Endothelial cell (in vitro differentiated cells): Measurements from ENCODE around the gene SELENOF. TPM values are rescaled to one million over a fixed set of nuclear protein-coding genes. Genes with fewer than 3 reads are reported as not detected.

ENCODE experiments used
- DNase-seq: peaks from one replicate; pipeline ENCODE4 v3.0.0; 2021; ENCODE audit warnings: low spot score
- H3K27ac Mint-ChIP-seq: one replicate; pipeline ENCODE4 v1.8.0; 2021; ENCODE audit warnings: mixed read lengths, inconsistent platforms; ENCODE audit not compliant: unreplicated experiment
- H3K27me3 Mint-ChIP-seq: one replicate; pipeline ENCODE4 v1.8.0; 2021; ENCODE audit warnings: mild to moderate bottlenecking, moderate library complexity, mixed read lengths, inconsistent platforms; ENCODE audit not compliant: unreplicated experiment
- H3K36me3 Mint-ChIP-seq: one replicate; pipeline ENCODE4 v1.8.0; 2021; ENCODE audit warnings: mild to moderate bottlenecking, low read depth, mixed read lengths, inconsistent platforms; ENCODE audit not compliant: unreplicated experiment
- H3K4me1 Mint-ChIP-seq: one replicate; pipeline ENCODE4 v1.8.0; 2021; ENCODE audit warnings: mild to moderate bottlenecking, mixed read lengths, inconsistent platforms; ENCODE audit not compliant: unreplicated experiment
- H3K4me3 Mint-ChIP-seq: one replicate; pipeline ENCODE4 v1.8.0; 2021; ENCODE audit warnings: mild to moderate bottlenecking, mixed read lengths, inconsistent platforms; ENCODE audit not compliant: unreplicated experiment
- H3K9me3 Mint-ChIP-seq: one replicate; pipeline ENCODE4 v1.8.0; 2021; ENCODE audit warnings: mixed read lengths, inconsistent platforms; ENCODE audit not compliant: unreplicated experiment
- long read RNA-seq: library from polyadenylated mRNA; unstranded; transcript quantifications from one replicate; pipeline ENCODE4 v2.0.0, GENCODE V29; 2020; ENCODE audit not compliant: unreplicated experiment
- total RNA-seq: library from RNA; stranded (reverse); fragmentation: NEBNext Ultra II Directional; extraction: Animal tissue kit (Norgen Biotek cat#: 25700); gene quantifications from one replicate; pipeline ENCODE4 v1.2.1, GENCODE V29; 2021; ENCODE audit not compliant: unreplicated experiment
- TF ChIP-seq, protein P1 (sequence below): fragments of 200-600 bp; sonication (generic); IDR thresholded peaks from one replicate; pipeline ENCODE4 v1.5.0; 2021; ENCODE audit warnings: antibody characterized with exemption; ENCODE audit not compliant: unreplicated experiment

Gene SELENOF
- total RNA-seq = 131 TPM
- long read RNA-seq, transcript SELENOF-201 (5 exons, 1,781 nt) = major isoform, 44 of 49 reads
- long read RNA-seq, partial matches to known transcripts = 3 of 49 reads
- long read RNA-seq, other reads (novel, unspliced or antisense) = 1 of 49 reads

DNA sequence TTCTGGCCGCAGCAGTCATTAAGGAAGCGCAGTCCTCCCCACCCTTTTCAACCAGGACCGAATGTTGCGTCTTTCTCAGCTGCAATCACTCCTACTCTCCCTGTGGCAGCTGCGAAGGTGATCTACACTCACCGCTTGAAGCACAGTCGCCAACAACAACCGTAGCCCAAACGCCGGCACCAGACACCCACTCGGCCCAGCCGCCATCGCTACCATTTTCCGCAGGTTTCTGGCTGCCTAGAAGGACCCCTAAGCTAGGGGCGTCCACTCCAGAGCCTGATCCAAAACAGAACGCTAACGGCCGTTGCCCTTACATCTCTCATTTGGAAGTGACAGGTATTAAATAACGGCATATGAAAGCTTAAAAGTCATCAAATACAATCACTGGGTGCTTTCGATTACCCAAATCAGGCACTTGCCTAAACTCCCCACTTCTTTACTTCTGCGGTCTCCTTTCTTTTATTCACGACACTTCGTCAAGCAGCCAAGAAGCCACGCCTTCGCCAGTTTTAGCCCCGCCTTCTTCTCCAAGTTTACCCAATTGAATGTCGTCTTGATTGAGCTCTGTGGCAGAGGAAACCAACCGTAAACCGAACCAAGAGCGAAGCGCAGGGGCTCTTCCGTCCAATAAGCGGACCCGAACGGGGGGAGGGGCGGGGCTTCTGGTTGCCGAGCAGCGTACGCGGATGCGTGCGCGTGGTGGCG is at the start of gene SELENOF:
SELENOF (minus strand) TSS at position 231 of the 705 bp plus-strand sequence; CDS start at position 216, 15 bp downstream.
- Mint-ChIP-seq H3K27me3 (peaks cover 5% of the 10 kb centered on the region), H3K27ac (no peak within 1 kb of the TSS), H3K4me3 (no peak within 1 kb of the TSS), H3K9me3 (no peaks in the 10 kb centered on the region), H3K36me3 (peaks cover 18% of the 10 kb centered on the region), H3K4me1 (peaks cover 18% of the 10 kb centered on the region)
- TF ChIP-seq, protein P1, sequence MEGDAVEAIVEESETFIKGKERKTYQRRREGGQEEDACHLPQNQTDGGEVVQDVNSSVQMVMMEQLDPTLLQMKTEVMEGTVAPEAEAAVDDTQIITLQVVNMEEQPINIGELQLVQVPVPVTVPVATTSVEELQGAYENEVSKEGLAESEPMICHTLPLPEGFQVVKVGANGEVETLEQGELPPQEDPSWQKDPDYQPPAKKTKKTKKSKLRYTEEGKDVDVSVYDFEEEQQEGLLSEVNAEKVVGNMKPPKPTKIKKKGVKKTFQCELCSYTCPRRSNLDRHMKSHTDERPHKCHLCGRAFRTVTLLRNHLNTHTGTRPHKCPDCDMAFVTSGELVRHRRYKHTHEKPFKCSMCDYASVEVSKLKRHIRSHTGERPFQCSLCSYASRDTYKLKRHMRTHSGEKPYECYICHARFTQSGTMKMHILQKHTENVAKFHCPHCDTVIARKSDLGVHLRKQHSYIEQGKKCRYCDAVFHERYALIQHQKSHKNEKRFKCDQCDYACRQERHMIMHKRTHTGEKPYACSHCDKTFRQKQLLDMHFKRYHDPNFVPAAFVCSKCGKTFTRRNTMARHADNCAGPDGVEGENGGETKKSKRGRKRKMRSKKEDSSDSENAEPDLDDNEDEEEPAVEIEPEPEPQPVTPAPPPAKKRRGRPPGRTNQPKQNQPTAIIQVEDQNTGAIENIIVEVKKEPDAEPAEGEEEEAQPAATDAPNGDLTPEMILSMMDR = no peak
- DNase-seq = peak; percentile 97

GRCh38 chr1:86960548-86960947 is 46.6 kb upstream of the SELENOF start:
- Mint-ChIP-seq H3K9me3 (peaks cover 3% of the 10 kb centered on the region), H3K27me3 (no peaks in the 10 kb centered on the region), H3K4me3 (no peak overlapping the region), H3K4me1 (no peaks in the 10 kb centered on the region), H3K27ac (no peak overlapping the region), H3K36me3 (peaks cover 6% of the 10 kb centered on the region)
- DNase-seq = no peak
- TF ChIP-seq, protein P1 = no peak

GRCh38 chr1:86957221-86957620 is 43.3 kb upstream of the SELENOF start:
- H3K27me3 Mint-ChIP-seq = no peaks in the 10 kb centered on the region
- H3K9me3 Mint-ChIP-seq = no peaks in the 10 kb centered on the region
- no peak overlapping the region for H3K27ac Mint-ChIP-seq
- H3K36me3 Mint-ChIP-seq = no peaks in the 10 kb centered on the region
- TF ChIP-seq, protein P1 = no peak
- DNase-seq = no peak
- H3K4me1 Mint-ChIP-seq = no peaks in the 10 kb centered on the region
- no peak overlapping the region for H3K4me3 Mint-ChIP-seq

DNA sequence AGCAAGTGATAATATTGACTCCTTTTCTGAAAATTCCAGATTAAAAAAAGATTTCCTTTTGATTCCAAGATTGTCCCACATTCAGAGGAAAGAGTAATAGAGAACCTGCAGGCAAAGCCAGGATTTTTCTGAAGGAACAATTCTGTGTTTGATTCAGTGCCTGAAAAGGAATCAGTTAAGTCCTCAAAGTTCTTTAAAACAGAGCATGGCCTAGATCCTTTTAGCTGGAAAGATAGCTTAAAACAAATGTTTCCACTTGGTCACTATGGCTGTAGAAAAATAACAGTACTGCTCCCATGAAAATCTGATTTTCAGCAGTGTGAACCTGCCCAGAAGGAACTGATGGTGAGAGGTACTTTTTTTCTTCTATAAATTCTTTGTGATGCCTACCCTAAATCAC is 42.3 kb upstream of the SELENOF start:
- no peaks in the 10 kb centered on the region for H3K9me3 Mint-ChIP-seq
- H3K27me3 Mint-ChIP-seq = no peaks in the 10 kb centered on the region
- H3K27ac Mint-ChIP-seq = no peak overlapping the region
- H3K36me3 Mint-ChIP-seq = no peaks in the 10 kb centered on the region
- H3K4me1 Mint-ChIP-seq = no peaks in the 10 kb centered on the region
- TF ChIP-seq, protein P1 = no peak
- no peak overlapping the region for H3K4me3 Mint-ChIP-seq
- no peak for DNase-seq

DNA sequence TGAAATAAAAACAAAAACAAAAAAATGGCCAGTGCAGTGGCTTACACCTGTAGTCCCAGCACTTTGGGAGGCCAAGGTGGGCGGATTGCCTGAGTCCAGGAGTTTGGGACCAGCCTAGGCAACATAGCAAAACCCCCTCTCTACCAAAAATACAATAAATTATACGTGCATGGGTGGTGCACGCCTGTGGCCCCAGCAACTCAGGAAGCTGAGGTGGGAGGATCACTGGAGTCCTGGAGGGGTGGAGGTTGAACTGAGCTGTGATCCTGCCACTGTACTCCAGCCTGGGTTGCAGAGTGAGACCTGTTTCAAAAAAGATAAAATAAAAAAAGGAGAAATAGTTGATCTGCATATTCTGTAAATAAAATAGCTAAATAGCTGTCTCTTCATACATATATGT is 41.8 kb upstream of the SELENOF start:
- Mint-ChIP-seq H3K4me3 (no peak overlapping the region), H3K27ac (no peak overlapping the region), H3K4me1 (no peaks in the 10 kb centered on the region), H3K36me3 (no peaks in the 10 kb centered on the region), H3K27me3 (no peaks in the 10 kb centered on the region), H3K9me3 (no peaks in the 10 kb centered on the region)
- TF ChIP-seq, protein P1 = no peak
- no peak for DNase-seq
